Sigmoid colon (tissue), 7 donors: Measurements from ENCODE around the gene SDK2. TPM values are rescaled to one million over a fixed set of nuclear protein-coding genes. Genes with fewer than 3 reads are reported as not detected.

Experiments
- DNase-seq: peaks from one replicate; pipeline ENCODE4 v3.0.0-alpha.2; 2019
- H3K27ac ChIP-seq, 4 donors: fragments of 200-600 bp; sonication (generic); one replicate each; pipeline ENCODE4 v1.5.1; 2016 to 2019; ENCODE audit warnings: mild to moderate bottlenecking in 1 of 4
- H3K27me3 ChIP-seq, 3 donors: fragments of 200-600 bp; sonication (generic); one replicate each; pipeline ENCODE4 v1.5.1; 2019; ENCODE audit warnings: mild to moderate bottlenecking in 1 of 3
- H3K36me3 ChIP-seq, 4 donors: fragments of 200-600 bp; sonication (generic); one replicate each; pipeline ENCODE4 v1.5.1; 2016 to 2019
- H3K4me1 ChIP-seq, 4 donors: fragments of 200-600 bp; sonication (generic); one replicate each; pipeline ENCODE4 v1.5.1; 2017 to 2019
- H3K4me3 ChIP-seq, 4 donors: fragments of 200-600 bp; sonication (generic); one replicate each; pipeline ENCODE4 v1.5.1; 2017 to 2019; ENCODE audit warnings: mild to moderate bottlenecking in 2 of 4, moderate library complexity in 1 of 4
- H3K9me3 ChIP-seq, 4 donors: fragments of 200-600 bp in 3 of 4; sonication (generic) in 3 of 4; one replicate each; pipeline versions ENCODE4 v1.5.1 to v1.6.1; 2013 to 2019
- EP300 ChIP-seq, 4 donors: sonication (generic); formaldehyde crosslinking; IDR thresholded peaks; one replicate each; pipeline ENCODE4 v1.6.1; 2017; ENCODE audit warnings: antibody characterized with exemption in 4 of 4
- POLR2A ChIP-seq, 2 donors: fragments of 450-650 bp; IDR thresholded peaks; one replicate each; pipeline ENCODE4 v1.6.1; 2016; ENCODE audit warnings: antibody characterized with exemption in 2 of 2, mild to moderate bottlenecking in 2 of 2, moderate library complexity in 2 of 2
- POLR2AphosphoS5 ChIP-seq, 4 donors: sonication (generic); formaldehyde crosslinking; IDR thresholded peaks; one replicate each; pipeline ENCODE4 v1.6.1; 2017; ENCODE audit warnings: antibody characterized with exemption in 4 of 4
- WGBS, 2 donors: extraction: QIAGEN DNeasy Blood & Tissue Kit; methylation state at CpG; one replicate each; pipeline ENCODE4 v1.1.7; 2013; 5-methylcytosine and 5-hydroxymethylcytosine counted together
- intact Hi-C: fragments of 100-400 bp; cut with DNase I; formaldehyde crosslinking; loops from one replicate; pipeline ENCODE4 v1.15.1; 2023
- polyA plus RNA-seq, 3 donors: library from polyadenylated mRNA; stranded (reverse); fragments of 200-250 nt; gene quantifications; one replicate each; pipeline ENCODE4 v1.2.3, GENCODE V29; 2013
- total RNA-seq, 4 donors: library from RNA; depleted of rRNA; stranded (reverse); fragments of >200 nt; gene quantifications; one replicate each; pipeline ENCODE4 v1.1.0, GENCODE V29; 2016
- TF ChIP-seq, protein P1 (sequence below), 4 experiments: fragments of 450-650 bp in 3 of 4; fragments of 200-600 bp in 1 of 4; IDR thresholded peaks; one replicate each; pipeline ENCODE4 v1.5.1; 2016 to 2019; ENCODE audit warnings: antibody characterized with exemption in 4 of 4, mild to moderate bottlenecking in 3 of 4, moderate library complexity in 2 of 4
- donor health status: healthy with polysubstance abuse.
- donor health status: Bipolar disorder and iron deficiency.
- donor health status: healthy.

Gene SDK2
- total and polyA plus RNA-seq, 7 donors = under 0.01 to 1.9 (median 0.71) TPM

GRCh38 chr17:73536700-73537605 is 107.3 kb downstream of the SDK2 start:
- 82 to 83% methylated on average over 28 of the region's 28 CpGs for WGBS, 2 donors
- intact Hi-C loops = no loop called here
- H3K27ac ChIP-seq = no peak overlapping the region
- no peak for DNase-seq
- H3K27me3 ChIP-seq = no peaks in the 10 kb centered on the region
- no peak overlapping the region for H3K4me3 ChIP-seq
- no peaks in the 10 kb centered on the region for H3K36me3 ChIP-seq
- no peak for TF ChIP-seq POLR2AphosphoS5 (IDR thresholded peaks at IDR 0.05)
- no peak for TF ChIP-seq POLR2A (IDR thresholded peaks at IDR 0.05)
- TF ChIP-seq, protein P1, sequence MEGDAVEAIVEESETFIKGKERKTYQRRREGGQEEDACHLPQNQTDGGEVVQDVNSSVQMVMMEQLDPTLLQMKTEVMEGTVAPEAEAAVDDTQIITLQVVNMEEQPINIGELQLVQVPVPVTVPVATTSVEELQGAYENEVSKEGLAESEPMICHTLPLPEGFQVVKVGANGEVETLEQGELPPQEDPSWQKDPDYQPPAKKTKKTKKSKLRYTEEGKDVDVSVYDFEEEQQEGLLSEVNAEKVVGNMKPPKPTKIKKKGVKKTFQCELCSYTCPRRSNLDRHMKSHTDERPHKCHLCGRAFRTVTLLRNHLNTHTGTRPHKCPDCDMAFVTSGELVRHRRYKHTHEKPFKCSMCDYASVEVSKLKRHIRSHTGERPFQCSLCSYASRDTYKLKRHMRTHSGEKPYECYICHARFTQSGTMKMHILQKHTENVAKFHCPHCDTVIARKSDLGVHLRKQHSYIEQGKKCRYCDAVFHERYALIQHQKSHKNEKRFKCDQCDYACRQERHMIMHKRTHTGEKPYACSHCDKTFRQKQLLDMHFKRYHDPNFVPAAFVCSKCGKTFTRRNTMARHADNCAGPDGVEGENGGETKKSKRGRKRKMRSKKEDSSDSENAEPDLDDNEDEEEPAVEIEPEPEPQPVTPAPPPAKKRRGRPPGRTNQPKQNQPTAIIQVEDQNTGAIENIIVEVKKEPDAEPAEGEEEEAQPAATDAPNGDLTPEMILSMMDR (IDR thresholded peaks at IDR 0.05) = no peak
- TF ChIP-seq EP300 (IDR thresholded peaks at IDR 0.05) = no peak
- no peaks in the 10 kb centered on the region for H3K4me1 ChIP-seq
- no peaks in the 10 kb centered on the region for H3K9me3 ChIP-seq

- Histone ChIP-seq H3K27ac (no peak overlapping the region), H3K4me3 (no peak overlapping the region), H3K36me3 (no peaks in the 10 kb centered on the region), H3K27me3 (no peaks in the 10 kb centered on the region), H3K9me3 (no peaks in the 10 kb centered on the region), H3K4me1 (no peaks in the 10 kb centered on the region)
- DNase-seq = no peak
- WGBS, 2 donors = 81 to 85% methylated on average over 6 of the region's 6 CpGs
- no peak for TF ChIP-seq POLR2AphosphoS5 (IDR thresholded peaks at IDR 0.05)
- TF ChIP-seq EP300 (IDR thresholded peaks at IDR 0.05) = no peak
- TF ChIP-seq, protein P1 (IDR thresholded peaks at IDR 0.05) = no peak
- TF ChIP-seq POLR2A (IDR thresholded peaks at IDR 0.05) = no peak
- intact Hi-C loops = no loop called here
Measured at GRCh38 chr17:73535746-73536145, 108.5 kb downstream of the SDK2 start.

- Histone ChIP-seq H3K4me3 (no peak overlapping the region), H3K36me3 (no peaks in the 10 kb centered on the region), H3K27ac (no peak overlapping the region), H3K4me1 (no peaks in the 10 kb centered on the region), H3K9me3 (no peaks in the 10 kb centered on the region), H3K27me3 (no peaks in the 10 kb centered on the region)
- 81 to 85% methylated on average over 15 of the region's 15 CpGs for WGBS, 2 donors
- TF ChIP-seq, protein P1 (IDR thresholded peaks at IDR 0.05) = no peak
- TF ChIP-seq EP300 (IDR thresholded peaks at IDR 0.05) (no peak), POLR2AphosphoS5 (IDR thresholded peaks at IDR 0.05) (no peak), POLR2A (IDR thresholded peaks at IDR 0.05) (no peak)
- intact Hi-C loops = no loop called here
- DNase-seq = no peak
Measured at GRCh38 chr17:73534209-73534909, 109.9 kb downstream of the SDK2 start.

DNA sequence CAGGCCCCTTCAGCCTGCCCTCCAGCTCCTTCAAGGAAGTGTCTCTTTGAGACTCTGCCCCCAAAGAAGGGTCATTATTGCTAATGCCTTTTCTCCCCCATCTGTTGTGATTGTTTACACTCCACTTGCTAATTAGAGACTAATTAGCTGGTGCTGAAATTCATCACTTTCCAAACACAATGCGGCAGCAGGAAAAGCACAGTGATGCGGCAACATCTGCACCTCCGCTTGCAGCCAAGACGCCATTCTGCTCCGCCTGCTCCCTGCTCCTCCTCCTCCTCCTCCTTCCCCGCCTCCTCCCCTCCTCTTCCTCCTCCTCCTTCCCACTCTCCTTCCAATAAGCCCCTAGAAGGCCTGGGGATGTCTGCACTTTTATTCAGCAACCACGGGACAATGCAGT is 110.5 kb downstream of the SDK2 start:
- TF ChIP-seq EP300 (IDR thresholded peaks at IDR 0.05) (no peak), POLR2AphosphoS5 (IDR thresholded peaks at IDR 0.05) (no peak), POLR2A (IDR thresholded peaks at IDR 0.05) (no peak)
- TF ChIP-seq, protein P1 (IDR thresholded peaks at IDR 0.05) = no peak
- H3K4me3 ChIP-seq = no peak overlapping the region
- H3K36me3 ChIP-seq = no peaks in the 10 kb centered on the region
- H3K27ac ChIP-seq = no peak overlapping the region
- DNase-seq = no peak
- intact Hi-C loops = no loop called here
- H3K9me3 ChIP-seq = no peaks in the 10 kb centered on the region
- no peaks in the 10 kb centered on the region for H3K27me3 ChIP-seq
- no peaks in the 10 kb centered on the region for H3K4me1 ChIP-seq
- WGBS, 2 donors = 76 to 88% methylated on average over 7 of the region's 7 CpGs
